Left ventricle myocardium inferior (tissue), 1 donor: ENCODE measurements around the gene CDC42BPB. TPM values are rescaled to one million over a fixed set of nuclear protein-coding genes. Genes with fewer than 3 reads are reported as not detected.

ENCODE experiments used
- DNase-seq: peaks from one replicate; pipeline ENCODE4 v3.0.0-alpha.2; 2020
- H3K27ac ChIP-seq: fragments of 200-600 bp; replicated peaks from 2 replicates; pipeline ENCODE4 v1.8.0; 2021
- H3K27me3 ChIP-seq: fragments of 200-600 bp; 2 replicates; pipeline ENCODE4 v1.8.0; 2021; ENCODE audit warnings: low read depth
- H3K36me3 ChIP-seq: fragments of 200-600 bp; 2 replicates; pipeline ENCODE4 v1.8.0; 2021
- H3K4me1 ChIP-seq: fragments of 200-600 bp; 2 replicates; pipeline ENCODE4 v1.8.0; 2021
- H3K4me3 ChIP-seq: fragments of 200-600 bp; 2 replicates; pipeline ENCODE4 v1.8.0; 2021; ENCODE audit warnings: mild to moderate bottlenecking, moderate library complexity
- H3K9me3 ChIP-seq: fragments of 200-600 bp; replicated peaks from 2 replicates; pipeline ENCODE4 v1.8.0; 2021
- CTCF ChIP-seq: fragments of 200-600 bp; IDR thresholded peaks from 2 replicates; pipeline ENCODE4 v1.8.0; 2021; ENCODE audit warnings: antibody characterized with exemption, mild to moderate bottlenecking, borderline replicate concordance
- intact Hi-C: fragments of 100-400 bp; cut with micrococcal nuclease; formaldehyde crosslinking; loops from one replicate; pipeline ENCODE4 v1.11.0; 2022
- total RNA-seq: library from RNA; stranded (reverse); fragmentation: NEBNext Ultra II Directional; extraction: Animal tissue kit (Norgen Biotek cat#: 25700); gene quantifications from one replicate; pipeline ENCODE4 v1.2.1, GENCODE V29; 2021
- donor health status: DM: no; HTN: yes; CAD: no; lungs with severe emphysema.

CDC42BPB gene
- total RNA-seq, 1 donor from 2014 or later: 67.1 TPM

GRCh38 chr14:103078860-103079587 is 21.7 kb upstream of the CDC42BPB start:
- Histone ChIP-seq H3K4me1 (peaks cover 22% of the 10 kb centered on the region), H3K27me3 (peaks cover 36% of the 10 kb centered on the region), H3K36me3 (no peaks in the 10 kb centered on the region), H3K4me3 (no peak overlapping the region), H3K9me3 (no peaks in the 10 kb centered on the region), H3K27ac (no peak overlapping the region)
- intact Hi-C loops: no loop called here
- DNase-seq: no peak
- no peak for TF ChIP-seq CTCF

GRCh38 chr14:103078420-103078749 is 21.0 kb upstream of the CDC42BPB start:
- Histone ChIP-seq H3K27ac (no peak overlapping the region), H3K9me3 (no peaks in the 10 kb centered on the region), H3K4me3 (no peak overlapping the region), H3K4me1 (peaks cover 29% of the 10 kb centered on the region), H3K36me3 (no peaks in the 10 kb centered on the region), H3K27me3 (peaks cover 30% of the 10 kb centered on the region)
- DNase-seq: peak; percentile 76
- TF ChIP-seq CTCF: peak; percentile 75
- intact Hi-C loops: no loop called here

GRCh38 chr14:103074729-103075367 is 17.5 kb upstream of the CDC42BPB start:
- intact Hi-C loops: no loop called here

DNA sequence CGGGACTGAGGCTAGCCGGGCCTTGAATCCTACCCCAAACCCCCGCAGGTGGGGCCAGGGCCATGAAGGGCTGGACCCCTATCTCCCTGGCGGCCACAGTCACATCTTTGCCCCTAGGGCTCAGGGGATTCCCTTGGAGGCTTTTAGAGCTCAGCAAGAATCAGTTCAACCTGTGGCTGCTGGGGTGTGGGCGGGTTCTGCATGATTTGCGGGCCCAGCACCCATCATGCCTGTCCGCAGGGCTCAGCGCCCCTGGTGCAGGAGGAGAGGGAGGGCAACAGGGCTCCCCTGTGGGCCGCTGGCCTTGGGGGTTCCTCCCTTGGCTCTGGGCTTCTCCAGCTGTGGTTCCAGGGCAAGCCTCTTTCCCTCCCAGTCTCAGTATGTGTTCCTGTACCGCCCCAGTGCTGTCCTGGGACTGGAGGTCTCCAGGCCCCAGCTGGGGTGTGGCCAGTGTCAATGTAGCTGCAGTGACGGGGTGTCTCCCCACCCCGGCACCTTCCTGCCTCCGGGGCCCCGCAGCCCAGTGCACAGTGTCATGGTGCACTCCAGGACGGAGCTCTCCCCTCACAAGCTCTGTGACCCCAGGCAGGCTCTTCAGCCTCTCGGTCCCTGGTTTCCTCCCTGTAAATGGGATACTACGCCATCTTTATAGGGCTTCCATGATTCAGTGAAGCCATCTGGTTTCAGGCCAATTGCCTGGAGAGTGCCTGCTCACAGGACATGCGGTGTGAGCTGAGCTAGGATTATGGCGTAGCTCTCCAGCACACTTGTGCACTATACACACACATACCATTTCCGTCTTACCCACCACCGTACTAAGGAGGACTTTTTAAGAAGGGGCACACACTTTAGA is 16.8 kb upstream of the CDC42BPB start:
- peak; percentile 40 for DNase-seq
- peak overlapping the region; percentile 64 for H3K4me3 ChIP-seq
- no peak for TF ChIP-seq CTCF
- no peaks in the 10 kb centered on the region for H3K27me3 ChIP-seq
- peaks cover 53% of the 10 kb centered on the region for H3K4me1 ChIP-seq
- intact Hi-C loops: no loop called here
- H3K9me3 ChIP-seq: no peaks in the 10 kb centered on the region
- no peaks in the 10 kb centered on the region for H3K36me3 ChIP-seq
- H3K27ac ChIP-seq: peak overlapping the region; percentile 88

More at GRCh38 chr14:103074729-103075367, 17.5 kb upstream of the CDC42BPB start:
- no peaks in the 10 kb centered on the region for H3K9me3 ChIP-seq
- H3K36me3 ChIP-seq: no peaks in the 10 kb centered on the region
- H3K4me1 ChIP-seq: peaks cover 53% of the 10 kb centered on the region
- peak overlapping the region; percentile 88 for H3K27ac ChIP-seq
- peak overlapping the region; percentile 64 for H3K4me3 ChIP-seq
- no peaks in the 10 kb centered on the region for H3K27me3 ChIP-seq
- DNase-seq: peak; percentile 82
- TF ChIP-seq CTCF: no peak

DNA sequence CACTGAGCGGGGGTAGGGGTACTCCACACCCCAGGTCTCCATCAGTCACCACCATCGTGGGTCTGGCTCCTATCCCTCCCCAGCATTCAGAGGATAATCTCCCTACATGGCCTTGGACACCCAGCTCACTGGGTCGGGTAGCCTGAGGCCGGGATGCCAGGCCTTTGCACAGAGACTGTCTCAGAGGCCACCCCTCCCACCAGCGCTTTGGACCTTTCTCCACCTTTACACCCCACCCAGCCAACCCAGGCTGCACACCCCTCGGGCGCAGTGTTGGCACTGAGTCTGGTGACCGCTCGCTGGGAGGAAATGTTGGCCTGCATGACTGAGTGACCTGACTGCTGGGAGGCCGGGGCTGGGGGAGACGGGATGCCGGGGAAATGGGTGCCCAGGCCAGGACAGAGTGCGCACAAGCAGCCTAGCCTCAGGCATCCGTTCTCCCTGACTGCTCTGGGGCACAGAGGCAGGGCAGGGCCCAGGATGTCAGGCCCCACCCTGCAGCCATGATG is 16.1 kb upstream of the CDC42BPB start:
- intact Hi-C loops: no loop called here
- Histone ChIP-seq H3K27me3 (no peaks in the 10 kb centered on the region), H3K36me3 (no peaks in the 10 kb centered on the region), H3K4me3 (no peak overlapping the region), H3K9me3 (no peaks in the 10 kb centered on the region), H3K27ac (peak overlapping the region; percentile 88), H3K4me1 (peaks cover 58% of the 10 kb centered on the region)
- peak; percentile 14 for DNase-seq
- no peak for TF ChIP-seq CTCF
